ENCODE measurements around the gene C2orf78. TPM values are rescaled to one million over a fixed set of nuclear protein-coding genes. Genes with fewer than 3 reads are reported as not detected.

C2orf78 gene
- total and polyA plus RNA-seq, 8 donors, result not detected

DNA sequence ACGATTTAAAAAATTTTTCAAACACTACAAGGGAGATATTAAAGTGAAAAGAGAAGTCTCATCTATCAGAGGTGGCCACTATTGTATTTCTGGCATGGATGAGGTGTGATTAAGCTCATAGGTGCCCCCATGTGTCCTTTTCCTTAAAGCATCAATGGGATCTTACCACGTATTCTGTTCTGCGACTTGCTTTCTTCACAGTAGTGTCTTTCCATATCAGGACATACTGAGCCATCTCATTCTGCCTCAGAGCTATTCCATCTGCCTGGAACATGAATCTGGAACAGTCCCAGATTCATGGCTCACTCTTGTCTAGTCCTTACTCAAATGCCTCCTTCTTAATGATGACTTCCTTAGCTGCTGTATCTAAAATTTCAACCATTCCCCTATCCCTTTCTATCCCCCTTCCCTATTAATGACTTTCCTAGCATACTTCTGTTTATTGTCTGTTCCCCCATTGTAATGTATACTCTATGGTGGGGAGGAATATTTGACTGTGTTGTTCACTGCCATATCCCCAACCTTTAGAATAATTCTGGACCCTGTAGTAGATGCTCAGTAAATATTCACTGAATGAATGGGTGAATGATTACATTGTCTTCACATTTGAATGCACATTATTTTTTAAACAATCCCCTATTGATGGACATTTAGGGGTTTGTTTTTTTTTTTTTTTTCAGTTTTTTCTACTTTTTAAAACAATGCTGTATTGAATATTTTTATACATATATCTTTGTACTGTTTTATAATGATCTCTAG, 55.8 kb downstream of the C2orf78 start:
- TF ChIP-seq, protein P1, sequence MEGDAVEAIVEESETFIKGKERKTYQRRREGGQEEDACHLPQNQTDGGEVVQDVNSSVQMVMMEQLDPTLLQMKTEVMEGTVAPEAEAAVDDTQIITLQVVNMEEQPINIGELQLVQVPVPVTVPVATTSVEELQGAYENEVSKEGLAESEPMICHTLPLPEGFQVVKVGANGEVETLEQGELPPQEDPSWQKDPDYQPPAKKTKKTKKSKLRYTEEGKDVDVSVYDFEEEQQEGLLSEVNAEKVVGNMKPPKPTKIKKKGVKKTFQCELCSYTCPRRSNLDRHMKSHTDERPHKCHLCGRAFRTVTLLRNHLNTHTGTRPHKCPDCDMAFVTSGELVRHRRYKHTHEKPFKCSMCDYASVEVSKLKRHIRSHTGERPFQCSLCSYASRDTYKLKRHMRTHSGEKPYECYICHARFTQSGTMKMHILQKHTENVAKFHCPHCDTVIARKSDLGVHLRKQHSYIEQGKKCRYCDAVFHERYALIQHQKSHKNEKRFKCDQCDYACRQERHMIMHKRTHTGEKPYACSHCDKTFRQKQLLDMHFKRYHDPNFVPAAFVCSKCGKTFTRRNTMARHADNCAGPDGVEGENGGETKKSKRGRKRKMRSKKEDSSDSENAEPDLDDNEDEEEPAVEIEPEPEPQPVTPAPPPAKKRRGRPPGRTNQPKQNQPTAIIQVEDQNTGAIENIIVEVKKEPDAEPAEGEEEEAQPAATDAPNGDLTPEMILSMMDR (IDR thresholded peaks at IDR 0.05), result no peak
- no peaks in the 10 kb centered on the region for H3K36me3 ChIP-seq
- H3K27ac ChIP-seq, result no peak overlapping the region
- no peak overlapping the region for H3K4me3 ChIP-seq
- H3K4me1 ChIP-seq, result peaks cover 0 to 11% (median 10%) of the 10 kb centered on the region in 3 donors
- FAIRE-seq, result no peak
- no peaks in the 10 kb centered on the region for H3K9me3 ChIP-seq
- no peak for DNase-seq
- ATAC-seq, result no peak
- 62 to 78% methylated on average over 3 of the region's 3 CpGs for WGBS, 2 donors
- intact Hi-C loops (cut with DNase I), result no loop called here
- no peaks in the 10 kb centered on the region for H3K27me3 ChIP-seq

DNA sequence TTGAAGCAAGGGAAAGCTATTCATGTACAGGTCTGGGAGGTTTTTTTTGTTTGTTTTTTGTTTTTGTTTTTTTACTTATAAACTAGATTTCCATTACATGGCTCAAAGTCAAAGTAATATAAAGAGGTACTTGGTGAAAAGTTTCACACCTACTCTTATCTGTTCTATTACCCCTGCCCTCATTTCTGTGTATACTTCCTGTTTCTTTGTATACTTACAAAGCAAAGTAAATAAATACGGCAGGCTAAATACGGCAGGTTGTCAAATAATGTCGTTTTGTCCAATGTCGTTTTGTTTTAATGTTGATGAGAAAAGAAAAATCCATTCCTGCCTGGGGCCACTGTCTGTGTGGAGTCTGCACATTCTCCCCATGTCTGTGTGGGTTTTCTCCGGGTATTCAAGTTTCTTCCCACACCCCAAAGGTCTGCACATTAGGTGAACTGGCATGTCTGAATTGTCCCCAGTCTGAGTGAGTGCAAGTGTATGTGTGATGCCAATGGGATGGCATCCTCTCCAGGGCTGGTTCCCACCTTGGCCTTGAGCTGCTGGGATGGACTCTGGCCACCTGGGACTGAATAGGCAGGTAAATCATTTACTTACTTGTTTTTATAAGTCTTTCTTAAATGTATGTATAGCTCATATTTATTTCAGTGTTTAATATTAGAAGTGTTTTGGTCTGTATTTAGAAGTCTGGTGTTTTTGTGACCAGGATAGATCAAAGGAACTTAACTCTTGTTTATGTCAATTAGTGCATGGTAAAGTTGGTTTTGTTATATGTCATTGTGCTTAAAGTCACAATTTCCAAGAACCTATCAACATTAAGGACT, 58.1 kb downstream of the C2orf78 start:
- TF ChIP-seq, protein P1 (IDR thresholded peaks at IDR 0.05), result no peak
- peaks cover 0 to 11% (median 10%) of the 10 kb centered on the region in 3 donors for H3K4me1 ChIP-seq
- FAIRE-seq (no peak), ATAC-seq (peak in 3 of 4 donors; percentile 62 to 83 (median 74)), DNase-seq (no peak)
- intact Hi-C loops (cut with DNase I), result no loop called here
- whole genome bisulfite sequencing, 2 donors, result 24 to 27% methylated on average over 5 of the region's 5 CpGs
- H3K27me3 ChIP-seq, result no peaks in the 10 kb centered on the region
- H3K36me3 ChIP-seq, result peaks cover 0 to 20% (median 10%) of the 10 kb centered on the region in 3 donors
- no peaks in the 10 kb centered on the region for H3K9me3 ChIP-seq
- H3K4me3 ChIP-seq, result no peak overlapping the region
- H3K27ac ChIP-seq, result no peak overlapping the region

DNA sequence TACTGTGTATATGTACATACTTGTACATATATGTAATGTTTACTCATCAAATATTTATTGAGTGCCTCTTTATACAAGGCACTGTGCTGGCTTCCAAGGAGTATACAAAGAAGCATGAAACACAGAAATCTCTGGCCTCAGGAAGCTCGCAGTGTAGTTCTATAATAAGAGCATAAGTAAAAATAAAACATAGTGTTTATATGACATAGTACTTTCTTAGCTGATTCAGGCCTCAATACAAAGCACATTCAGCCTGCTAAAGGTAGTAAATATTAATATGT, 58.7 kb downstream of the C2orf78 start:
- Histone ChIP-seq H3K27ac (no peak overlapping the region), H3K36me3 (peaks cover 0 to 25% (median 16%) of the 10 kb centered on the region in 3 donors), H3K4me3 (no peak overlapping the region), H3K27me3 (no peaks in the 10 kb centered on the region), H3K9me3 (no peaks in the 10 kb centered on the region), H3K4me1 (peaks cover 0 to 11% (median 10%) of the 10 kb centered on the region in 3 donors)
- DNase-seq (no peak), ATAC-seq (peak in 2 of 4 donors; percentile 15 to 44), FAIRE-seq (no peak)
- 56 to 63% methylated on average over 1 of the region's 1 CpG for WGBS, 2 donors
- intact Hi-C loops (cut with DNase I), result no loop called here
- TF ChIP-seq, protein P1 (IDR thresholded peaks at IDR 0.05), result no peak

DNA sequence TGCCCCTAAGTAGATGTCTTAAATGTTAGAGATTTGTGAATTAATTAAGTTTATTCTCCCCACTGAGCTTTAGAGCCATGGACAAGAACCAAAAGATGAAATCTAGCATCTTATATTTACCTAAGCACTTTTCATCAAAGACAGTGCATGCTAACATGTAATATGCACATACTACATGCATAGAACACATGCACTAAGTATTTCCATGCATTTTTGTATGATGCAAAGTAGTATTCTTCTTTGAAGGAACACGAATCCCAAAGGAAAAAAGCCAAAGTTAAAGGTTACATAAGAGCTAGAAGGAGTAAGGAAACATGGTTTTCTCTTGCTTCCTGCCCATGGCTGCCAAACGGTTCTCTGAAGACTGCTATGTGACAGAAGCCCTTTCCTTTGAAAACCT, 60.1 kb downstream of the C2orf78 start:
- ATAC-seq (no peak), FAIRE-seq (no peak), DNase-seq (no peak)
- H3K27me3 ChIP-seq, result no peaks in the 10 kb centered on the region
- no peaks in the 10 kb centered on the region for H3K9me3 ChIP-seq
- WGBS, 2 donors, result 68% methylated on average over 2 of the region's 2 CpGs
- peaks cover 0 to 39% (median 29%) of the 10 kb centered on the region in 3 donors for H3K36me3 ChIP-seq
- TF ChIP-seq, protein P1 (IDR thresholded peaks at IDR 0.05), result no peak
- no peak overlapping the region for H3K27ac ChIP-seq
- H3K4me1 ChIP-seq, result peaks cover 0 to 11% (median 10%) of the 10 kb centered on the region in 3 donors
- intact Hi-C loops (cut with DNase I), result no loop called here
- no peak overlapping the region for H3K4me3 ChIP-seq

Measured in pancreas (tissue), 10 donors.